Ishikawa (cell line): ENCODE results near the gene TNS3.
A peak's percentile ranks its signal among the peaks of the same experiment; 100 is the strongest.

ENCODE experiments used
- CEBPB ChIP-seq: IDR thresholded peaks from 2 replicates; pipeline ENCODE4 v1.6.1; 2012
- CREB1 ChIP-seq: IDR thresholded peaks from 2 replicates; pipeline ENCODE4 v1.6.1; 2012; ENCODE audit warnings: low read depth
- EGR1 ChIP-seq: IDR thresholded peaks from 2 replicates; pipeline ENCODE4 v1.6.1; 2012
- EP300 ChIP-seq: IDR thresholded peaks from 2 replicates; pipeline ENCODE4 v1.6.1; 2012; ENCODE audit warnings: borderline replicate concordance
- FOXM1 ChIP-seq: IDR thresholded peaks from 2 replicates; pipeline ENCODE4 v1.6.1; 2012; ENCODE audit warnings: low read depth, borderline replicate concordance
- MAX ChIP-seq: IDR thresholded peaks from 2 replicates; pipeline ENCODE4 v1.6.1; 2012
- NFIC ChIP-seq: IDR thresholded peaks from 2 replicates; pipeline ENCODE4 v1.6.1; 2012
- REST ChIP-seq: IDR thresholded peaks from 2 replicates; pipeline ENCODE4 v1.6.1; 2012; ENCODE audit warnings: low read depth, mild to moderate bottlenecking
- TAF1 ChIP-seq: IDR thresholded peaks from 2 replicates; pipeline ENCODE4 v1.6.1; 2012; ENCODE audit warnings: low read depth, mild to moderate bottlenecking
- TCF12 ChIP-seq: IDR thresholded peaks from 2 replicates; pipeline ENCODE4 v1.6.1; 2012; ENCODE audit warnings: low read depth
- TEAD4 ChIP-seq: IDR thresholded peaks from 2 replicates; pipeline ENCODE4 v1.6.1; 2012
- USF1 ChIP-seq: IDR thresholded peaks from 2 replicates; pipeline ENCODE4 v1.6.1; 2012
- YY1 ChIP-seq: IDR thresholded peaks from 2 replicates; pipeline ENCODE4 v1.6.1; 2012; ENCODE audit warnings: low read depth

GRCh38 chr7:47254081-47254977 is 327.6 kb downstream of the TNS3 start:
- no peak for TF ChIP-seq REST
- TF ChIP-seq MAX = 0 out of 2 replicates have a peak, but pooled peaks have one; percentile 28
- TF ChIP-seq EP300 = no peak
- peak; percentile 26; the same call in 1 of the 2 replicates for TF ChIP-seq EGR1
- TF ChIP-seq CREB1 = no peak
- TF ChIP-seq NFIC = no peak
- no peak for TF ChIP-seq CEBPB
- no peak for TF ChIP-seq USF1
- no peak for TF ChIP-seq TCF12
- no peak for TF ChIP-seq YY1
- no peak for TF ChIP-seq FOXM1
- no peak for TF ChIP-seq TAF1
- no peak for TF ChIP-seq TEAD4
